SU-DHL-6 (cell line): ENCODE data around the gene SPINK4.

ENCODE experiments used
- H2AFZ ChIP-seq: fragments of 200-600 bp; sonication (generic); 2 replicates; pipeline ENCODE4 v1.6.1; 2014; ENCODE audit warnings: low read depth, mild to moderate bottlenecking, moderate library complexity, mixed read lengths, antibody characterized with exemption, low read length; ENCODE audit not compliant: severe bottlenecking
- H3F3A ChIP-seq: fragments of 200-600 bp; shearing (Covaris generic); 2 replicates; pipeline ENCODE4 v1.6.0; 2016; ENCODE audit warnings: antibody characterized with exemption, mild to moderate bottlenecking; ENCODE audit not compliant: insufficient read depth
- H3K27ac ChIP-seq: fragments of 200-600 bp; sonication (generic); 2 replicates; pipeline ENCODE4 v1.5.1; 2016; ENCODE audit warnings: low read depth, mild to moderate bottlenecking, low read length, moderate library complexity, mixed read lengths
- H3K27me3 ChIP-seq: fragments of 200-600 bp; sonication (generic), shearing (Covaris generic); 2 replicates; pipeline ENCODE4 v1.6.0; 2014; ENCODE audit warnings: mild to moderate bottlenecking, low read length
- H3K36me3 ChIP-seq: fragments of 200-600 bp; sonication (generic); 2 replicates; pipeline ENCODE4 v1.6.1; 2014; ENCODE audit warnings: mild to moderate bottlenecking, low read length, mixed read lengths
- H3K4me2 ChIP-seq: fragments of 300-600, 200-600 bp; shearing (Covaris generic), sonication (generic); 2 replicates; pipeline ENCODE4 v1.6.0; 2014; ENCODE audit warnings: low read length, low read depth, mild to moderate bottlenecking; ENCODE audit not compliant: poor library complexity, severe bottlenecking
- H3K4me3 ChIP-seq: fragments of 200-600 bp; sonication (generic); 2 replicates; pipeline ENCODE4 v1.5.1; 2014; ENCODE audit warnings: antibody characterized with exemption, low read length, mild to moderate bottlenecking, mixed read lengths; ENCODE audit not compliant: insufficient read depth, poor library complexity, severe bottlenecking
- H3K79me2 ChIP-seq: fragments of 200-600 bp; sonication (generic); 2 replicates; pipeline ENCODE4 v1.6.1; 2014; ENCODE audit warnings: mild to moderate bottlenecking, low read length, moderate library complexity; ENCODE audit not compliant: insufficient read depth
- H3K9ac ChIP-seq: fragments of 200-600 bp; sonication (generic); 2 replicates; pipeline ENCODE4 v1.7.0; 2014; ENCODE audit warnings: mild to moderate bottlenecking, low read length
- H3K9me2 ChIP-seq: fragments of 200-600 bp; sonication (generic); replicated peaks from 2 replicates; pipeline ENCODE4 v1.6.1; 2014; ENCODE audit warnings: low read length; ENCODE audit not compliant: insufficient read depth
- H3K9me3 ChIP-seq: fragments of 200-600 bp; sonication (generic); 2 replicates; pipeline ENCODE4 v1.6.1; 2014; ENCODE audit warnings: low read length, mixed read lengths; ENCODE audit not compliant: insufficient read depth
- H4K20me1 ChIP-seq: fragments of 200-600 bp; sonication (generic); 2 replicates; pipeline ENCODE4 v1.6.1; 2014; ENCODE audit warnings: low read depth, mild to moderate bottlenecking, antibody characterized with exemption, low read length, moderate library complexity, mixed read lengths
- CTCF ChIP-seq: fragments of 200-600 bp; sonication (generic); IDR thresholded peaks from one replicate; pipeline ENCODE4 v1.5.1; 2017; ENCODE audit warnings: antibody characterized with exemption, mild to moderate bottlenecking, low read length, moderate library complexity; ENCODE audit not compliant: insufficient read depth, poor library complexity, severe bottlenecking
- EZH2phosphoT487 ChIP-seq: fragments of 200-600 bp; sonication (generic), shearing (Covaris generic); conservative IDR thresholded peaks from 2 replicates; pipeline ENCODE4 v1.6.1; 2018; ENCODE audit warnings: mild to moderate bottlenecking, antibody characterized with exemption, low read length, moderate library complexity, mixed read lengths

SPINK4 gene

GRCh38 chr9:33248606-33249005, 8.6 kb downstream of the SPINK4 start:
- TF ChIP-seq EZH2phosphoT487 (no peak), CTCF (no peak)
- H2AFZ ChIP-seq = no peak overlapping the region
- no peaks in the 10 kb centered on the region for H3K9me3 ChIP-seq
- H3K79me2 ChIP-seq = no peaks in the 10 kb centered on the region
- H4K20me1 ChIP-seq = no peaks in the 10 kb centered on the region
- no peak overlapping the region for H3K27ac ChIP-seq
- peaks cover 7% of the 10 kb centered on the region; the same call in 1 of the 2 replicates for H3F3A ChIP-seq
- no peaks in the 10 kb centered on the region for H3K9me2 ChIP-seq
- H3K27me3 ChIP-seq = no peaks in the 10 kb centered on the region
- H3K4me3 ChIP-seq = no peak overlapping the region
- no peak overlapping the region for H3K4me2 ChIP-seq
- 0 out of 2 replicates have a peak, but pooled peaks cover 7% of the 10 kb centered on the region for H3K36me3 ChIP-seq
- H3K9ac ChIP-seq = no peak overlapping the region

GRCh38 chr9:33249087-33249658, 9.2 kb downstream of the SPINK4 start:
- Histone ChIP-seq H3K4me2 (no peak overlapping the region), H3K4me3 (no peak overlapping the region), H3K27ac (no peak overlapping the region)

GRCh38 chr9:33249983-33250382, 10.0 kb downstream of the SPINK4 start:
- no peak overlapping the region for H3K27ac ChIP-seq
- H3K79me2 ChIP-seq = no peaks in the 10 kb centered on the region
- no peak overlapping the region for H3K9ac ChIP-seq
- H3K4me3 ChIP-seq = no peak overlapping the region
- no peak overlapping the region for H3K4me2 ChIP-seq
- no peaks in the 10 kb centered on the region for H3K9me3 ChIP-seq
- H4K20me1 ChIP-seq = no peaks in the 10 kb centered on the region
- H2AFZ ChIP-seq = no peak overlapping the region
- TF ChIP-seq CTCF = no peak
- H3F3A ChIP-seq = peaks cover 7% of the 10 kb centered on the region; the same call in 1 of the 2 replicates
- 0 out of 2 replicates have a peak, but pooled peaks cover 12% of the 10 kb centered on the region for H3K36me3 ChIP-seq
- H3K27me3 ChIP-seq = no peaks in the 10 kb centered on the region
- H3K9me2 ChIP-seq = no peaks in the 10 kb centered on the region

More at GRCh38 chr9:33249087-33249658, 9.2 kb downstream of the SPINK4 start:
- Histone ChIP-seq H3K9me3 (no peaks in the 10 kb centered on the region), H3K9ac (no peak overlapping the region), H3K9me2 (no peaks in the 10 kb centered on the region), H3K36me3 (0 out of 2 replicates have a peak, but pooled peaks cover 7% of the 10 kb centered on the region), H2AFZ (no peak overlapping the region), H3K27me3 (no peaks in the 10 kb centered on the region), H4K20me1 (no peaks in the 10 kb centered on the region), H3K79me2 (no peaks in the 10 kb centered on the region), H3F3A (peaks cover 7% of the 10 kb centered on the region; the same call in 1 of the 2 replicates)
- TF ChIP-seq EZH2phosphoT487 (no peak), CTCF (no peak)
